ENCODE results near the gene PON2. TPM values are rescaled to one million over a fixed set of nuclear protein-coding genes. Genes with fewer than 3 reads are reported as not detected.

PON2 gene
- total RNA-seq, 1 donor: 52.5 TPM

- no peak for TF ChIP-seq CTCF (IDR thresholded peaks at IDR 0.05; ENCODE audit: insufficient read depth, low read length)
- no peak for DNase-seq (ENCODE audit: low read depth)
These were observed 1.7 kb downstream of the PON2 start for GRCh38 chr7:95433129-95433528.

GRCh38 chr7:95432606-95433005 lies 2.2 kb downstream of the PON2 start:
- H3K4me3 ChIP-seq (ENCODE audit: low read depth, low read length): no peak overlapping the region
- no peak for TF ChIP-seq CTCF (IDR thresholded peaks at IDR 0.05; ENCODE audit: insufficient read depth, low read length)
- DNase-seq (ENCODE audit: low read depth): no peak

More at GRCh38 chr7:95433129-95433528, 1.7 kb downstream of the PON2 start:
- H3K4me3 ChIP-seq (ENCODE audit: low read depth, low read length): no peak overlapping the region

- DNase-seq (ENCODE audit: low read depth): no peak
- no peak for TF ChIP-seq CTCF (IDR thresholded peaks at IDR 0.05; ENCODE audit: insufficient read depth, low read length)
- H3K4me3 ChIP-seq (ENCODE audit: low read depth, low read length): no peak overlapping the region
These were observed 4.0 kb downstream of the PON2 start for GRCh38 chr7:95430864-95431263.

GRCh38 chr7:95429241-95429990 lies 5.4 kb downstream of the PON2 start:
- no peak for TF ChIP-seq CTCF (IDR thresholded peaks at IDR 0.05; ENCODE audit: insufficient read depth, low read length)
- no peak overlapping the region for H3K4me3 ChIP-seq (ENCODE audit: low read depth, low read length)
- DNase-seq (ENCODE audit: low read depth): no peak

- DNase-seq (ENCODE audit: low read depth): no peak
- H3K4me3 ChIP-seq (ENCODE audit: low read depth, low read length): no peak overlapping the region
- TF ChIP-seq CTCF (IDR thresholded peaks at IDR 0.05; ENCODE audit: insufficient read depth, low read length): no peak
These were observed 6.8 kb downstream of the PON2 start for GRCh38 chr7:95427914-95428516.

- TF ChIP-seq CTCF (IDR thresholded peaks at IDR 0.05; ENCODE audit: insufficient read depth, low read length): no peak
These were observed 7.7 kb downstream of the PON2 start for GRCh38 chr7:95427166-95427565.

More at GRCh38 chr7:95427166-95427565, 7.7 kb downstream of the PON2 start:
- DNase-seq (ENCODE audit: low read depth): no peak
- H3K4me3 ChIP-seq (ENCODE audit: low read depth, low read length): no peak overlapping the region
